ENCODE results near the gene GPR62.

Gene GPR62

GRCh38 chr3:51937611-51938450 lies 17.4 kb upstream of the GPR62 start:
- no peak for DNase-seq (ENCODE audit: low read depth in 2 of 2)

GRCh38 chr3:51938780-51939425 lies 16.3 kb upstream of the GPR62 start:
- no peak for DNase-seq (ENCODE audit: low read depth in 2 of 2)

- DNase-seq (ENCODE audit: low read depth in 2 of 2), result no peak
Measured at GRCh38 chr3:51940648-51941462, 14.3 kb upstream of the GPR62 start.

- no peak for DNase-seq (ENCODE audit: low read depth in 2 of 2)
Measured at GRCh38 chr3:51941463-51941797, 13.8 kb upstream of the GPR62 start.

GRCh38 chr3:51941798-51942602 lies 13.2 kb upstream of the GPR62 start, which contains the start of the genes PARP3 and RRP9:
Gene PARP3, plus strand, starts transcription at chr3:51942363. Its CDS starts 993 bp downstream, at chr3:51943356.
Gene RRP9, minus strand, starts transcription at chr3:51941904. Its CDS starts 37 bp downstream, at chr3:51941867.
- peak; percentile 97 to 99 for DNase-seq (ENCODE audit: low read depth in 2 of 2)

GRCh38 chr3:51942603-51943450 lies 12.4 kb upstream of the GPR62 start:
- DNase-seq (ENCODE audit: low read depth in 2 of 2), result peak in 1 of 2 donors; percentile 28

- no peak for DNase-seq (ENCODE audit: low read depth in 2 of 2)
Measured at GRCh38 chr3:51943451-51944391, 11.5 kb upstream of the GPR62 start.

GRCh38 chr3:51944451-51945021 lies 10.6 kb upstream of the GPR62 start:
- DNase-seq (ENCODE audit: low read depth in 2 of 2), result no peak

- DNase-seq (ENCODE audit: low read depth in 2 of 2), result no peak
Measured at GRCh38 chr3:51945031-51945840, 9.9 kb upstream of the GPR62 start.

GRCh38 chr3:51945926-51946705 lies 9.1 kb upstream of the GPR62 start:
- no peak for DNase-seq (ENCODE audit: low read depth in 2 of 2)

- DNase-seq (ENCODE audit: low read depth in 2 of 2), result no peak
Measured at GRCh38 chr3:51946796-51947195, 8.4 kb upstream of the GPR62 start.

GRCh38 chr3:51947215-51947900 lies 7.8 kb upstream of the GPR62 start:
- DNase-seq (ENCODE audit: low read depth in 2 of 2), result no peak

- DNase-seq (ENCODE audit: low read depth in 2 of 2), result no peak
Measured at GRCh38 chr3:51948016-51948580, 7.1 kb upstream of the GPR62 start.

- no peak for DNase-seq (ENCODE audit: low read depth in 2 of 2)
Measured at GRCh38 chr3:51949121-51949520, 6.1 kb upstream of the GPR62 start.

GRCh38 chr3:51950899-51951298 lies 4.3 kb upstream of the GPR62 start:
- no peak for DNase-seq (ENCODE audit: low read depth in 2 of 2)

GRCh38 chr3:51953445-51953844 lies 1.7 kb upstream of the GPR62 start:
- no peak for DNase-seq (ENCODE audit: low read depth in 2 of 2)

Data from stimulated activated CD4-positive, alpha-beta T cell treated with anti-CD3 and anti-CD28 coated beads, Interleukin-1b, Interleukin-23, amount 100 ng/mL, for 1 hour (primary cell).